ENCODE measurements around the gene WDR18. TPM values are rescaled to one million over a fixed set of nuclear protein-coding genes. Genes with fewer than 3 reads are reported as not detected.
A peak's percentile ranks its signal among the peaks of the same experiment; 100 is the strongest.

Gene WDR18
- polyA plus RNA-seq, 1 donor (not counting 4 experiments of a cell fraction or from before 2014, with no cell fraction given), result 26.3 TPM

DNA sequence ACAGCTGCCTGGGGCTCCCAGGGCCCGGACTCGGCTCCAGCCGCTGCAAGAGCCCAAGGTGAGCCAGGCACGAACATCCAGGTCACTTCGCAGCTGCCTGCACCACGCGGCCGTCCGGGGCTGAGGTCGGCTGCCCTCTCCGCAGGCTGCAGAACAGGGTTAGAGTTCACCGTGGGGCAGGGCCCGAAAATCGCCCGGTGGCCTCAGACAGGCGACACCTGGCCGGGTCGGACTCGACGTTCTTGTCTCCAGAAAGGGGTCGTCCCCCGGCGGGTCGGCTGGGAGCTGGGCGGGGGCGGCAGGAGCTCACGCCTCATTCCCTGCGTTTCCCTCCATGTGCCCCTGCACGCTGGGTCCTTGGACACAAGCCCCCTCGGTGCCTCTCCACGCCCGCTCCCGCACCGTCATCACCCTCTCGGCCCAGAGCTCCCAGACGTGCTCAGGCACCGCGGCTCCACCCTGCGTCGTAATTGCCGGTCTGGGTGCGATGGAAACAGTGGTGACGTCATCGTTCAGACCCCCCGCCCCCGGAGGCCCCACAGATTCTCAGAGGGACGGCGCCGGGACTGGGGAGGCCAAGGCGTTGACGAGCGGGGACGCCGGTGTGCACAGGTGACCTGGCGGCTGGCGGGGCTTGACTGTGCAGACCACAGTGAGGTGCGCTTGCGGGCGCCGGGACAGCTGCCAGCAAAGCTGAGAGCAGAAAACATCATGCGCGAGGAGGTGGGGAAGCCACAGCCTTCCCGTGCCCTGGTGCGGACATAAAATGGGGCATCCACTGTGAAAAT is 12.1 kb downstream of the WDR18 start:
- H3K4me1 ChIP-seq (ENCODE audit: control insufficient read depth, extremely low read depth, insufficient read depth, low read length), result peaks cover 12% of the 10 kb centered on the region
- H3K27me3 ChIP-seq (ENCODE audit: control insufficient read depth, extremely low read depth, insufficient read depth, low read length), result peaks cover 44% of the 10 kb centered on the region
- peaks cover 3% of the 10 kb centered on the region for H4K20me1 ChIP-seq (ENCODE audit: control insufficient read depth, extremely low read depth, insufficient read depth, low read length)
- peaks cover 8 to 16% of the 10 kb centered on the region in 2 experiments for H3K36me3 ChIP-seq (ENCODE audit: control insufficient read depth in 2 of 2, extremely low read depth in 1 of 2, insufficient read depth in 2 of 2, low read length in 2 of 2)
- FAIRE-seq (peak; percentile 36), DNase-seq (ENCODE audit: low read depth, low spot score) (no peak)
- H3K4me3 ChIP-seq (ENCODE audit: control insufficient read depth in 2 of 3, extremely low read depth in 1 of 3, insufficient read depth in 2 of 3, low read depth in 1 of 3, low read length in 3 of 3), result peak overlapping the region; percentile 2 to 56 (median 29)
- H2AFZ ChIP-seq (ENCODE audit: control insufficient read depth, low read length), result no peak overlapping the region
- H3K9ac ChIP-seq (ENCODE audit: control insufficient read depth, extremely low read depth, insufficient read depth, low read length), result peak overlapping the region; percentile 54
- H3K4me2 ChIP-seq (ENCODE audit: control insufficient read depth, extremely low read depth, insufficient read depth, low read depth, low read length), result peak overlapping the region; percentile 78
- H3K9me3 ChIP-seq (ENCODE audit: control insufficient read depth, low read depth, low read length), result no peaks in the 10 kb centered on the region
- no peaks in the 10 kb centered on the region for H3K9me1 ChIP-seq (ENCODE audit: control insufficient read depth, extremely low read depth, insufficient read depth, low read length)
- no peaks in the 10 kb centered on the region for H3K79me2 ChIP-seq (ENCODE audit: control insufficient read depth, insufficient read depth, low read length)
- dilution Hi-C loops (cut with MboI; ENCODE audit: extremely low pct_ligation_motif_present, low sequenced_read_pairs), result no loop called here
- H3K27ac ChIP-seq (ENCODE audit: control insufficient read depth, insufficient read depth, low read length), result no peak overlapping the region
- TF ChIP-seq CTCF (optimal IDR thresholded peaks at IDR 0.05 in 1 of 3, IDR thresholded peaks at IDR 0.05 in 1 of 3, conservative IDR thresholded peaks at IDR 0.05 in 1 of 3; ENCODE audit: extremely low read depth in 1 of 3, insufficient read depth in 2 of 3, low read length in 3 of 3), result no peak

- dilution Hi-C loops (cut with MboI; ENCODE audit: extremely low pct_ligation_motif_present, low sequenced_read_pairs), result no loop called here
Measured at GRCh38 chr19:998064-998463, 13.9 kb downstream of the WDR18 start.

More at GRCh38 chr19:998064-998463, 13.9 kb downstream of the WDR18 start:
- no peak overlapping the region for H2AFZ ChIP-seq (ENCODE audit: control insufficient read depth, low read length)
- H3K9me3 ChIP-seq (ENCODE audit: control insufficient read depth, low read depth, low read length), result no peaks in the 10 kb centered on the region
- H4K20me1 ChIP-seq (ENCODE audit: control insufficient read depth, extremely low read depth, insufficient read depth, low read length), result peaks cover 3% of the 10 kb centered on the region
- H3K9me1 ChIP-seq (ENCODE audit: control insufficient read depth, extremely low read depth, insufficient read depth, low read length), result no peaks in the 10 kb centered on the region
- FAIRE-seq (no peak), DNase-seq (ENCODE audit: low read depth, low spot score) (no peak)
- H3K4me1 ChIP-seq (ENCODE audit: control insufficient read depth, extremely low read depth, insufficient read depth, low read length), result peaks cover 12% of the 10 kb centered on the region
- no peaks in the 10 kb centered on the region for H3K79me2 ChIP-seq (ENCODE audit: control insufficient read depth, insufficient read depth, low read length)
- no peak overlapping the region for H3K4me2 ChIP-seq (ENCODE audit: control insufficient read depth, extremely low read depth, insufficient read depth, low read depth, low read length)
- H3K4me3 ChIP-seq (ENCODE audit: control insufficient read depth in 2 of 3, extremely low read depth in 1 of 3, insufficient read depth in 2 of 3, low read depth in 1 of 3, low read length in 3 of 3), result no peak overlapping the region
- H3K36me3 ChIP-seq (ENCODE audit: control insufficient read depth in 2 of 2, extremely low read depth in 1 of 2, insufficient read depth in 2 of 2, low read length in 2 of 2), result peaks cover 5 to 6% of the 10 kb centered on the region in 2 experiments
- H3K27ac ChIP-seq (ENCODE audit: control insufficient read depth, insufficient read depth, low read length), result no peak overlapping the region
- TF ChIP-seq EZH2 (IDR thresholded peaks at IDR 0.05; ENCODE audit: low read length) (no peak), CTCF (optimal IDR thresholded peaks at IDR 0.05 in 1 of 3, IDR thresholded peaks at IDR 0.05 in 1 of 3, conservative IDR thresholded peaks at IDR 0.05 in 1 of 3; ENCODE audit: extremely low read depth in 1 of 3, insufficient read depth in 2 of 3, low read length in 3 of 3) (no peak)
- H3K27me3 ChIP-seq (ENCODE audit: control insufficient read depth, extremely low read depth, insufficient read depth, low read length), result peaks cover 53% of the 10 kb centered on the region
- H3K9ac ChIP-seq (ENCODE audit: control insufficient read depth, extremely low read depth, insufficient read depth, low read length), result no peak overlapping the region

Measured in keratinocyte (primary cell).